Activated naive CD8-positive, alpha-beta T cell treated with anti-CD3 and anti-CD28 coated beads, Interleukin-2, amount 10 ng/mL, durations not matched to agents 7 days and 5 days (primary cell): ENCODE results near the gene ASF1B. TPM values are rescaled to one million over a fixed set of nuclear protein-coding genes. Genes with fewer than 3 reads are reported as not detected.

ENCODE experiments used
- ATAC-seq: fragments of 150-1000 bp; cut with Tn5 transposase; one replicate; pipeline ENCODE4 v1.10.0; 2021; ENCODE audit warnings: low read depth, moderate library complexity
- POLR2A ChIA-PET: fragments of 350-600 bp; sonication (Branson Sonifier 250); formaldehyde crosslinking; loops from one replicate; lab custom pipeline; 2021; ENCODE audit warnings: antibody characterized with exemption; lab: Charles Lee
- DNase-seq: peaks from one replicate; pipeline ENCODE4 v3.0.0; 2021
- H3K27ac Mint-ChIP-seq: one replicate; pipeline ENCODE4 v1.8.0; 2022; ENCODE audit warnings: mild to moderate bottlenecking, mixed read lengths
- H3K27me3 Mint-ChIP-seq: one replicate; pipeline ENCODE4 v1.8.0; 2022; ENCODE audit warnings: mild to moderate bottlenecking, moderate library complexity, mixed read lengths
- H3K36me3 Mint-ChIP-seq: one replicate; pipeline ENCODE4 v1.8.0; 2021; ENCODE audit warnings: mild to moderate bottlenecking, mixed read lengths
- H3K4me1 Mint-ChIP-seq: one replicate; pipeline ENCODE4 v1.8.0; 2021; ENCODE audit warnings: mixed read lengths
- H3K4me3 Mint-ChIP-seq: one replicate; pipeline ENCODE4 v1.8.0; 2022; ENCODE audit warnings: mild to moderate bottlenecking, moderate library complexity, mixed read lengths
- H3K9me3 Mint-ChIP-seq: one replicate; pipeline ENCODE4 v1.8.0; 2021; ENCODE audit warnings: mixed read lengths
- total RNA-seq, 2 experiments: library from RNA; stranded (reverse); gene quantifications; one replicate each; pipeline ENCODE4 v1.2.3, GENCODE V29; 2021

The ASF1B gene
- total RNA-seq, 2 experiments from 2014 or later, result 75.3 to 82.4 TPM

GRCh38 chr19:14166999-14167575, 30.7 kb upstream of the ASF1B start:
- peaks cover 19% of the 10 kb centered on the region for H3K4me1 Mint-ChIP-seq
- DNase-seq (no peak), ATAC-seq (peak; percentile 33)
- POLR2A ChIA-PET, result interaction anchor here (1.2 to 2.8 kb wide), 2 partner anchors 18 to 30 kb away, joined by 4 to 14 read pairs; partner anchors contain the start of gene ASF1B
- H3K4me3 Mint-ChIP-seq, result peak overlapping the region; percentile 84
- H3K27me3 Mint-ChIP-seq, result no peaks in the 10 kb centered on the region
- H3K36me3 Mint-ChIP-seq, result peaks cover 7% of the 10 kb centered on the region
- H3K27ac Mint-ChIP-seq, result peak overlapping the region; percentile 92
- H3K9me3 Mint-ChIP-seq, result peaks cover 2% of the 10 kb centered on the region

- Mint-ChIP-seq H3K4me1 (peaks cover 19% of the 10 kb centered on the region), H3K36me3 (peaks cover 7% of the 10 kb centered on the region), H3K4me3 (peak overlapping the region; percentile 84), H3K9me3 (peaks cover 2% of the 10 kb centered on the region), H3K27me3 (no peaks in the 10 kb centered on the region), H3K27ac (peak overlapping the region; percentile 92)
- POLR2A ChIA-PET, result interaction anchor here (1.2 to 2.8 kb wide), 4 partner anchors 17 to 341 kb away, joined by 3 to 14 read pairs (median 4); partner anchors contain the start of genes ADGRE5 and ASF1B
- DNase-seq (no peak), ATAC-seq (peak; percentile 24)
Measured at GRCh38 chr19:14165990-14166830, 29.8 kb upstream of the ASF1B start.

GRCh38 chr19:14164724-14165493, 28.5 kb upstream of the ASF1B start:
- DNase-seq, result no peak
- POLR2A ChIA-PET, result interaction anchor here (1.3 kb wide), 2 partner anchors 216 to 342 kb away, joined by 3 to 4 read pairs; partner anchors contain the start of gene ADGRE5
- ATAC-seq, result no peak
- Mint-ChIP-seq H3K9me3 (no peaks in the 10 kb centered on the region), H3K4me3 (no peak overlapping the region), H3K4me1 (peaks cover 19% of the 10 kb centered on the region), H3K36me3 (peaks cover 2% of the 10 kb centered on the region), H3K27me3 (no peaks in the 10 kb centered on the region), H3K27ac (no peak overlapping the region)

- DNase-seq (no peak), ATAC-seq (no peak)
- POLR2A ChIA-PET, result no interaction called here
- Mint-ChIP-seq H3K27ac (no peak overlapping the region), H3K4me1 (peaks cover 19% of the 10 kb centered on the region), H3K27me3 (no peaks in the 10 kb centered on the region), H3K36me3 (no peaks in the 10 kb centered on the region), H3K4me3 (no peak overlapping the region), H3K9me3 (no peaks in the 10 kb centered on the region)
Measured at GRCh38 chr19:14164082-14164481, 27.7 kb upstream of the ASF1B start.

- DNase-seq, result no peak
- H3K9me3 Mint-ChIP-seq, result no peaks in the 10 kb centered on the region
- H3K4me1 Mint-ChIP-seq, result peaks cover 16% of the 10 kb centered on the region
- H3K4me3 Mint-ChIP-seq, result no peak overlapping the region
- H3K36me3 Mint-ChIP-seq, result no peaks in the 10 kb centered on the region
- no peak overlapping the region for H3K27ac Mint-ChIP-seq
- ATAC-seq, result no peak
- POLR2A ChIA-PET, result no interaction called here
- no peaks in the 10 kb centered on the region for H3K27me3 Mint-ChIP-seq
Measured at GRCh38 chr19:14162871-14163297, 26.5 kb upstream of the ASF1B start.

- no peak for ATAC-seq
- no peaks in the 10 kb centered on the region for H3K9me3 Mint-ChIP-seq
- no peak overlapping the region for H3K27ac Mint-ChIP-seq
- POLR2A ChIA-PET, result no interaction called here
- peaks cover 4% of the 10 kb centered on the region for H3K4me1 Mint-ChIP-seq
- H3K27me3 Mint-ChIP-seq, result no peaks in the 10 kb centered on the region
- H3K4me3 Mint-ChIP-seq, result no peak overlapping the region
- H3K36me3 Mint-ChIP-seq, result no peaks in the 10 kb centered on the region
- no peak for DNase-seq
Measured at GRCh38 chr19:14161305-14161704, 24.9 kb upstream of the ASF1B start.

GRCh38 chr19:14160017-14160703, 23.8 kb upstream of the ASF1B start:
- Mint-ChIP-seq H3K4me3 (no peak overlapping the region), H3K36me3 (no peaks in the 10 kb centered on the region), H3K9me3 (no peaks in the 10 kb centered on the region), H3K27ac (no peak overlapping the region), H3K4me1 (no peaks in the 10 kb centered on the region), H3K27me3 (no peaks in the 10 kb centered on the region)
- POLR2A ChIA-PET, result interaction anchor here (1.2 kb wide), 2 partner anchors 10 to 24 kb away, joined by 3 read pairs; partner anchors contain the start of gene ASF1B
- ATAC-seq (no peak), DNase-seq (no peak)

GRCh38 chr19:14159059-14159458, 22.7 kb upstream of the ASF1B start:
- DNase-seq (no peak), ATAC-seq (no peak)
- H3K9me3 Mint-ChIP-seq, result no peaks in the 10 kb centered on the region
- H3K4me3 Mint-ChIP-seq, result no peak overlapping the region
- H3K4me1 Mint-ChIP-seq, result no peaks in the 10 kb centered on the region
- no peaks in the 10 kb centered on the region for H3K36me3 Mint-ChIP-seq
- no peak overlapping the region for H3K27ac Mint-ChIP-seq
- H3K27me3 Mint-ChIP-seq, result no peaks in the 10 kb centered on the region
- POLR2A ChIA-PET, result interaction anchor here (1.2 kb wide), 1 partner anchor 9 kb away, joined by 3 read pairs; no protein-coding TSS in a partner anchor

- POLR2A ChIA-PET, result interaction anchor here (1.2 to 1.4 kb wide), 2 partner anchors 8 to 22 kb away, joined by 3 read pairs; partner anchors contain the start of gene ASF1B
- H3K4me1 Mint-ChIP-seq, result no peaks in the 10 kb centered on the region
- H3K36me3 Mint-ChIP-seq, result no peaks in the 10 kb centered on the region
- H3K27me3 Mint-ChIP-seq, result no peaks in the 10 kb centered on the region
- H3K9me3 Mint-ChIP-seq, result no peaks in the 10 kb centered on the region
- H3K4me3 Mint-ChIP-seq, result no peak overlapping the region
- ATAC-seq (no peak), DNase-seq (no peak)
- no peak overlapping the region for H3K27ac Mint-ChIP-seq
Measured at GRCh38 chr19:14158276-14159023, 22.1 kb upstream of the ASF1B start.

- no peak overlapping the region for H3K27ac Mint-ChIP-seq
- H3K9me3 Mint-ChIP-seq, result no peaks in the 10 kb centered on the region
- POLR2A ChIA-PET, result interaction anchor here (0.6 to 1.4 kb wide), 2 partner anchors 21 to 229 kb away, joined by 3 to 4 read pairs; partner anchors contain the start of gene ASF1B
- peaks cover 1% of the 10 kb centered on the region for H3K36me3 Mint-ChIP-seq
- DNase-seq, result no peak
- H3K4me1 Mint-ChIP-seq, result no peaks in the 10 kb centered on the region
- ATAC-seq, result no peak
- no peak overlapping the region for H3K4me3 Mint-ChIP-seq
- no peaks in the 10 kb centered on the region for H3K27me3 Mint-ChIP-seq
Measured at GRCh38 chr19:14156971-14157717, 20.8 kb upstream of the ASF1B start.

GRCh38 chr19:14156122-14156521, 19.7 kb upstream of the ASF1B start:
- no peak overlapping the region for H3K27ac Mint-ChIP-seq
- ATAC-seq, result no peak

More at GRCh38 chr19:14156122-14156521, 19.7 kb upstream of the ASF1B start:
- H3K4me1 Mint-ChIP-seq, result no peaks in the 10 kb centered on the region
- H3K9me3 Mint-ChIP-seq, result no peaks in the 10 kb centered on the region
- no peaks in the 10 kb centered on the region for H3K27me3 Mint-ChIP-seq
- H3K4me3 Mint-ChIP-seq, result no peak overlapping the region
- peaks cover 1% of the 10 kb centered on the region for H3K36me3 Mint-ChIP-seq
- POLR2A ChIA-PET, result no interaction called here
- no peak for DNase-seq
